Raji (cell line): Measurements from ENCODE around the gene CNOT3.

Experiments
- POLR2A ChIP-seq: IDR thresholded peaks from 2 replicates; pipeline ENCODE4 v1.6.1; 2011; ENCODE audit warnings: low read depth, low read length, control low read depth; ENCODE audit not compliant: insufficient read depth

CNOT3 gene

GRCh38 chr19:54189735-54190502, 52.4 kb downstream of the CNOT3 start:
- peak; percentile 77 for TF ChIP-seq POLR2A

GRCh38 chr19:54190503-54191010, 53.0 kb downstream of the CNOT3 start:
- TF ChIP-seq POLR2A = no peak; the same call in 1 of the 2 replicates

DNA sequence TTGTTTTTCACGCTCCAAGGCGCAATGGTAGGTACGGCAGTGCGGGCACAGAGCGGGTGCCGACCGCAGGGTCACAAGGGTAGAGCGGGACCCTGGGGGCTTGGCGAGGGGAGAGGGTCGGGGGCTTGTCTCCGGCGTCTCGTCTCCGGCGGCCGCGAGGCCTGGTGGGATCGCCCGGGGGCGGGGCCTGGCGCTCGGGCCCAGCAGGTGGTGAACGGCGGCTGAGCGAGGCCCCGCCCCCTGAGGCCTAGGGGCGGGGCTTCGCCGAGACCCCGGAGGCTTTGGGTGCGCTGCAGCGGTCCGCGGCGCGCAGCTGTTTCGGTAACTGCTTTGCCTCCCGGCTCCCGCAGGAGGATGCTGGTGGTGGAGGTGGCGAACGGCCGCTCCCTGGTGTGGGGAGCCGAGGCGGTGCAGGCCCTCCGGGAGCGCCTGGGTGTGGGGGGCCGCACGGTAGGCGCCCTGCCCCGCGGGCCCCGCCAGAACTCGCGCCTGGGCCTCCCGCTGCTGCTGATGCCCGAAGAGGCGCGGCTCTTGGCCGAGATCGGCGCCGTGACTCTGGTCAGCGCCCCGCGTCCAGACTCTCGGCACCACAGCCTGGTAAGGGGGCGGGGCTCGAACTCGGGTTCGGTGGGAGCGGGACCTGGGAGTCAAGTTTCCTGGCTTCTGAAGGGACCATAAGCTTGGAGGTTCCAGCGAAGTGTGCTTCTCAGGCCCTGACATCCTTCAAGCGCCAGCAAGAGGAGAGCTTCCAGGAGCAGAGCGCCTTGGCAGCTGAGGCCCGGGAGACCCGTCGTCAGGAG, 53.6 kb downstream of the CNOT3 start, which contains the start of gene TSEN34:
Gene TSEN34, plus strand, starts transcription at position 298 of the 800 bp plus-strand sequence. Its CDS starts 57 bp downstream, at position 355.
- TF ChIP-seq POLR2A = peak; percentile 85

DNA sequence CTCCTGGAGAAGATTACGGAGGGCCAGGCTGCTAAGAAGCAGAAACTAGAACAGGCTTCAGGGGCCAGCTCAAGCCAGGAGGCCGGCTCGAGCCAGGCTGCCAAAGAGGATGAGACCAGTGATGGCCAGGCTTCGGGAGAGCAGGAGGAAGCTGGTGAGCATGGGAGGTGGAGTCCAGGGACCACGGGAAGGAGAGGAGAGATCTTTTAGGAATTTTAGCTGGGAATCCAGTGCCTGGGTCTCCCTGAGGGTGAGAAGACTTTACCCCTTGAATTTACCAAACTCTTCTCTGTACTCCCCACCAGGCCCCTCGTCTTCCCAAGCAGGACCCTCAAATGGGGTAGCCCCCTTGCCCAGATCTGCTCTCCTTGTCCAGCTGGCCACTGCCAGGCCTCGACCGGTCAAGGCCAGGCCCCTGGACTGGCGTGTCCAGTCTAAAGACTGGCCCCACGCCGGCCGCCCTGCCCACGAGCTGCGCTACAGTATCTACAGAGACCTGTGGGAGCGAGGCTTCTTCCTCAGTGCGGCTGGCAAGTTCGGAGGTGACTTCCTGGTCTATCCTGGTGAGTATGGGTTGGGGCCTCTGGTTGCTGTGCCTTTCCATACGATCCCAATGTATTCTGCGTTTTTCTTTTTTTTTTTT, 54.4 kb downstream of the CNOT3 start:
- TF ChIP-seq POLR2A = no peak

DNA sequence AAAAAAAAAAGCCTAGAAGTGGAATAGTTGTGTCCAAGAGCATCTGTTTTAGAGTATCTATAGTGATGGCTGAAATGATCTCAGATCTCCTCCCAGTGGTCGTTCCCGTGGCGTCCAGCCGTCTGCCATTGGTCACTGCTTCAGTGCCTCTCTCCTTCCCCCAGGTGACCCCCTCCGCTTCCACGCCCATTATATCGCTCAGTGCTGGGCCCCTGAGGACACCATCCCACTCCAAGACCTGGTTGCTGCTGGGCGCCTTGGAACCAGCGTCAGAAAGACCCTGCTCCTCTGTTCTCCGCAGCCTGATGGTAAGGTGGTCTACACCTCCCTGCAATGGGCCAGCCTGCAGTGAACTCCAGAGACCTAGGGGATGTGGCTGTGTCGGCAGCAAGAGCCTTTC, 55.4 kb downstream of the CNOT3 start:
- no peak for TF ChIP-seq POLR2A

DNA sequence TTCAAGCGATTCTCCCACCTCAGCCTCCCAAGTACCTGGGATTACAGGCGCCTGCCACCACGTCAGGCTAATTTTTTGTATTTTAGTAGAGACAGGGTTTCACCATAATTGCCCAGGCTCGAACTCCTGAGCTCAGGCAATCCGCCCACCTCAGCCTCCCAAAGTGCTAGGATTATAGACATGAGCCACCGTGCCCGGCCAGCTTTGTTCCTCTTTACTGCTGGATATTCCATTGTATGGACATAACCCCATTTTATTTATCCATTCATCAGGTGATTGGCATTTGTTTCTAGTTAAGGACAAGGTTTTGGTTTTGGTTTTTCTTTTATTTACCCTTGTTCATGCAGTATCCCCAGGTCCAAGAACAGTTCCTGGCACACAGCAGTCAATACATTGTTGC, 59.0 kb downstream of the CNOT3 start:
- TF ChIP-seq POLR2A = no peak

GRCh38 chr19:54197121-54197520, 59.6 kb downstream of the CNOT3 start:
- TF ChIP-seq POLR2A = no peak

- no peak for TF ChIP-seq POLR2A
Observed at GRCh38 chr19:54199401-54199800, 61.8 kb downstream of the CNOT3 start.

DNA sequence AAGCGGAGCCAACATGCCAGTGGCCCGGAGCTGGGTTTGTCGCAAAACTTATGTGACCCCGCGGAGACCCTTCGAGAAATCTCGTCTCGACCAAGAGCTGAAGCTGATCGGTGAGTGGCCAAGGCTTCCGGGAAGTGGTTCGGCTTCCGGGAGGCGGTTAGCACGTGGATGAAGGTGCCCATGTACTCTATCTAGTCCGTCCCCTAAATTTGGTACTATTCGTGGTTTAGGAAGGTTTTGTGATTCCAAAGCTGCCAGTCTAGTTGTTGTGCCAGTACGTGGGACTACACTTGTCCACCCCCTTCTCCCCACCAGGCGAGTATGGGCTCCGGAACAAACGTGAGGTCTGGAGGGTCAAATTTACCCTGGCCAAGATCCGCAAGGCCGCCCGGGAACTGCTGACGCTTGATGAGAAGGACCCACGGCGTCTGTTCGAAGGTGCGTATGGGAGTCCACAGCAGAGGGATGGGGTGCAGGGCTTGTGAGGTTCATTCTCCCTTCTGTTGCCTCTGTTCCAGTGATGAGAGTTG, 63.7 kb downstream of the CNOT3 start:
- no peak for TF ChIP-seq POLR2A

DNA sequence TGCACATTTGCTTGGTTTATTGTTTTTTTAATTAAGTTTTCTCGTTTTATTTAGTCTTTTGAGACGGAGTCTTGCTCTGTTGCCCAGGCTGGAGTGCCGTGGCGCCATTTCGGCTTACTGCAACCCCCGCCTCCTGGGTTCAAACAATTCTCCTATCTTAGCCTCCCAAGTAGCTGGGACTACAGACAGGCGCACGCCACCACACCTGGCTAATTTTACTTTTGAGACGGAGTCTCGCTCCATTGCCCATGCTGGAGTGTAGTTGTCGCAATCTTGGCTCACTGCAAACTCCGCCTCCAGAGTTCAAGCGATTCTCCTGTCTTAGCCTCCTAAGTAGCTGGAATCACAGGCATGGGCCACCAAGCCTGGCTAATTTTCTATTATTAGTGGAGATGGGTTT, 64.4 kb downstream of the CNOT3 start:
- no peak for TF ChIP-seq POLR2A

- no peak for TF ChIP-seq POLR2A
Observed at GRCh38 chr19:54203151-54203611, 65.6 kb downstream of the CNOT3 start.

- no peak for TF ChIP-seq POLR2A
Observed at GRCh38 chr19:54204767-54205468, 67.4 kb downstream of the CNOT3 start.
